Non-pigmented ciliary epithelial cell (primary cell): ENCODE results near the gene PDE9A.

Experiments used
- DNase-seq: peaks from one replicate; pipeline ENCODE4 v3.0.0-alpha.2; 2010; ENCODE audit warnings: low read depth

PDE9A gene

DNA sequence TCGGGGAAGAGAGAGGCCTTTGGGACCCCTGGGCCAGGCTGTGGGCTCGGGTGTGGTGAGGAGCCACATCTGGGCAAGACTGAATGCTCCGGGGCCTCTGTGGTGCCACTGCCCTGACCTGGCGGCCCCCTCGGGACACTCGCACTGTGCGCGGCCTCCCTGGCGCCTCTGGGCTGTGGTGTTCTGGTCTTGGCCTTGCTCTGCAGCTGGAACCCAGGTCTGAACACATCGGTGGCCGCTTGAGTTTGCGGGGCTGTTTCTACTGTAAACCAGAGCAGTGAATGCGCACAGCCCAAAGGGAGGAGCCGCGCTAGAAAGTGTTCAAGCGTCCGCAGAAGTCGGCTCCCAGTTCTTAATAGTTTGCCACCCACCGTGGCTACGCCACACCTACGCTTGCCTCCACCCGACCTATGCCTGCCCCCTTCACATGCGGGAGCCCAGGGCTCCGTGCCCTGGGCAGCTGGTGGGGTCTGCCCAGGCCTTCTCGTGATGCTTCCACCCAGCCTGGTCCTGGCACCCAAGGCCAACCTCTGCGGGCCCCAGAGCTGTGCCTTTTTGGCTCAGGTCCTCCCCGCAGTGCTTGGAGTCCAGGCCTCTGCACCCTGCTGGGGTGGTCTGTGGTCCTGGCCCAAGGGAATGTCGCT is 4.4 kb downstream of the PDE9A start:
- DNase-seq: no peak

DNA sequence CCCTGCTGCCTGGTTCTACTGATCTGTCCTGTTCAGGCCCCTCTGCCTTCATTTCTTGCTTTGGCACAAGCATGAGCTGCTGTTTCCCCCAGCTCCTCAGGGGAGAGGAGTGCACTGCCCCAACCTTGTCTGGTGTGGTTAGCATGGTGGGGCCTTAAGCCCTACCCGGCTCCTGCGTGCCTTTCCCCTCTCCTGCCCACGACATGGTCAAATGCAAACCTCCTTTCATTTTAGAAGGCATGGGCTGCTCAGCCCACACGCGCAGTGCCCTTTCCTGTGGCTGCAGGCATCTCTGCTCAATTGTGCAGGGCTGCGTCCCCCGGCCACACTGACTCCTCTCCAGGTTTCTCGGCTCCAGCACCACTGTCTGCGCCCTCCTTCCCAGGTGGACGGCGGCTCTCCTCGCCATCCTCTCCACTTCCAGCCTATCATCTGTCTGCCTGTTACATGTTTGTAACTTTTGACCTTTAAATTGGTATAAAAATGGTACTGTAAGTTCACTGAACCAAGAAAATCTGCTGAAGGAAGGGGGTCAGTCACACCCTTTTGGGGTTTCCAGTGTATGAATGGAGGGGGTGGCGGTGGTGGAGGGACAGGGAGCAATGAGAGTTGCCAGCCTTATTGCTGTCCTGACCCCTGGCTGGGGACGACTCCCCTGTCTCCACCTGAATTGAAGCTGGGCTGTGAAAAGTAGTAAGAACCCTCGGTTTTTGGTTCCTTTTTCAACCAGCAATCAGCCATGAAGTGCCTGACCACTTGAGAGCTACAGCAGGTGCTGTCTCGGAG is 5.1 kb downstream of the PDE9A start:
- no peak for DNase-seq

DNA sequence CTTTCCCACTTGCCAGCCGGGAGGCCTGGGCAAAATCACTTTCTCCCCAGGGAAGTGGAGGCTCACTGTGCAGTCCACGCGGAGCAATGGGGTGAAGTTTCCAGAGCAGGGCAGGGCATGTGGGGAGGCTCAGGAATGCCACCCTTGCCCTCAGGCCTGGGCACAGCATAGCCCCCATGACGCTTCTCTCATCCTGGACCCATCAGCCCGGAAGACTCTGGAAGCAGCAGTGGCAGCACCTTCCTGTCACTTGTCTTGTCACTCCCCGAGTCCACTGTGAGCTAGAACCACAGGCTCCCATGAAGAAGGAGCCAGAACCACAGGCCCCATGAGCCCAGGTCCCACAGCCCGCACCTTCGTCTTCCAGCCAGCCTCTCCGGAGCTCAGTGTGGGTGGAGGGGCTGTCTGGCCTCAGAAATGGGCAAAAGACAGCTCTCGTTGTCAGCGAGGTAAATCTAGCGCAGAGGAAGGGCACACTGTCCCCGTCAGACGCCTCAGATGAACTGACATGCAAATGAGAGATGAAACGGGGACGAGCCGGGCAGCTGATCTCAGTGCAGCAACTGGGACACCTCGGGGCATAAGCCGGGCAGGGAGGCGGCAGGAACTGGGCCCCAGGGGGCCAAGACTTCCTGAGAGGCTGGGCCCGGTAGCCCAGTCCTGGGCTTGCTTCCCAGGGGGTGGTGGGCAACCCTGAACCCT is 6.1 kb downstream of the PDE9A start:
- no peak for DNase-seq

DNA sequence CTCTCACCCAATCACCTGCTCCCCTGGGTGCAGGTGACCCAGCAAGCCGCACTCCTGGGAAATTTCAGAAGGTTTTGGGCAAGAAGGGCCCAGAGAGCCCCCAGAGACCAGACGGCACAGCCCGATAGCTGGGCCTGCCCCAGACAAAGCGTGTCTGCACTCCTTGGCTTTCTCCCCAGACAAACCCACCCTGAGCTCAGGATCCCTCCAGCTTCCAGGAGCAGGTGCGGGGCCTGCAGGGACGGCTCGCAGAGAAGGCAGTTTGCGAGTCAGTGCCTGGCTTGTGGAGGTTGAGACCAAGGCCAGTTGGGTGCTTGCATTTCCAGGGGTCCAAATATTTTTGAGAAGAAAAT is 6.7 kb downstream of the PDE9A start:
- no peak for DNase-seq

DNA sequence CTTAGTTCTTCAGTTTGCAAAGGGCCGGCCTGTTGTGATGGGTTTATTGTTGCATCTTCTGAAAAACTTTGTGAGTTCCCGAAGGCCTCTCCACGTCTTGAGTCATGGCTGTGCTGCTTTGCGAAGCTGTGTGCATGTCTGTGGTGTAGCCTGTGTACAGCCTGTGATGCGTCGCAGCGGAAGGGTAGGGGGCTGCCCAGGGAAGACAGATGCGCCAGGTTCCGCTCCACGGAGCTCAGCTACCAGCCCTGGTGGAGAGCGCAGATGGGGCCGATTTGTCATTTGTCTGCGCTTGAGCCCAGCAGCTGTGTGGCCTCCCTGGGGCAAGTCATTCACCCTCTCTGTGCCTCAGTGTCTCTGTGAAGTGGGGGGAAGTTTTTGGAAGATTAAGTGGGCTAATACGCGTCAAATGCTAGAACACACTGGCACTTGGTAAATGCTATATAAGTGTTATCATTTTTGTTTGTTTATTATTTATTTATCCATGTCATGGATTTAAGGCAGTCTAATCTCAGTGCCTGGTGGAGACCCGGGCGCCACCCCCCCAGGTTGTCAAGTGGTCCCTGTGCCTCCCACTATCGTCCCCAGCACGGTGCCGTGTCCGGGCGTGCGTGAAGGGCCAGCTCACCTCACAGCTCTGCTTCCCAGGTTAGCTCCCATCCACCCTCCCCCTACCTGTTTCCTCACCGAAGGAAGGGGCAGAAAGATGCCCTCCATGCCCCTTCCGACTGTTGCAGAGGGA is 8.4 kb downstream of the PDE9A start:
- no peak for DNase-seq

DNA sequence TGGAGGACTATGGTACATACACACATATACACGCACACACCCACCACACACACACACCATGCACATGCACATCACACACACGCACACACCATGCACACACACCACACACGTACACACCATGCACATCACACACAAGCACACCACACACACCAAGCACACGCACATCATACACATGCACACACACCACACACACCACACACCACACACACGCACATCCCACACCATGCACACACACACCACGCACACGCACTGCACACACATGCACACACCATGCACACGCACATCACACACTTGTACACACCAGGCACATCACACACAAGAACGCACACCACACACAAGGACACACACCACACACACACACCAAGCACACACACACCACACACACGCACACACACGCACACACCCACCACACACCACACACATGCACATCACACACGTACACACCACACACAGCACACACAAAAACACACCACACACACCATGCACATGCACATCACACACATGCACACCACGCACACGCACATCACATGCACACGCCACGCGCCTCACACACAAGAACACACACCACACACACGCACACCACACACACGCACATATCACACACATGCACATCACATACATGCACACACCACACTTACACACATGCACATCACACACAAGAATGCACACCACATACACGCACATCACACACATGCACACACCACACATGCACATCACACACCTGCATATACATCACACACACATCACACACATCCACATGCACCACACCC is 9.2 kb downstream of the PDE9A start:
- no peak for DNase-seq

DNA sequence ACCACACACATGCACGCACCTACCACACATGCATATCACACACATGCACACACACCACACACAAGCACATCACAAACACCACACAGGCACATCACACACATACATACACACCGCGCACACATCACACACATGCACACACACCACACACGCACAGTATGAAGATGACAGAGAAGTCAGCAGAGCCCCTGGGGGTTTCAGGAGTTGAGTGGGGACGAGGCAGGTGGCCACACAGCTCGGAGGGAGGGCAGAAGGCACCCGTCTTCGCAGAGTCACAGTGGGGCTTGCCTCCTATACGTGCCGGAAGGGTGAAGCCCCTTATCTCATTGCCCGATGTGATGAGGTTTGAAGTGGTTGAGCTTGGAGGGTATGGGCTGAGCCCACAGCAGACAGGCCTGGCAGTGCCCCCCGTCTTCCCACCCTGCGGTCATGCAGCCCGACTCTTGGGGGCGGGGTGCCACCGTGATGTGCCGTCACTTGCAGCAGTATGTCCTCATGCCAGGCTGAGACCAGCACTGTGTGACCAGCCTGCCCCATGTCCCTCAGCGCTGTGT is 9.9 kb downstream of the PDE9A start:
- DNase-seq: no peak

DNA sequence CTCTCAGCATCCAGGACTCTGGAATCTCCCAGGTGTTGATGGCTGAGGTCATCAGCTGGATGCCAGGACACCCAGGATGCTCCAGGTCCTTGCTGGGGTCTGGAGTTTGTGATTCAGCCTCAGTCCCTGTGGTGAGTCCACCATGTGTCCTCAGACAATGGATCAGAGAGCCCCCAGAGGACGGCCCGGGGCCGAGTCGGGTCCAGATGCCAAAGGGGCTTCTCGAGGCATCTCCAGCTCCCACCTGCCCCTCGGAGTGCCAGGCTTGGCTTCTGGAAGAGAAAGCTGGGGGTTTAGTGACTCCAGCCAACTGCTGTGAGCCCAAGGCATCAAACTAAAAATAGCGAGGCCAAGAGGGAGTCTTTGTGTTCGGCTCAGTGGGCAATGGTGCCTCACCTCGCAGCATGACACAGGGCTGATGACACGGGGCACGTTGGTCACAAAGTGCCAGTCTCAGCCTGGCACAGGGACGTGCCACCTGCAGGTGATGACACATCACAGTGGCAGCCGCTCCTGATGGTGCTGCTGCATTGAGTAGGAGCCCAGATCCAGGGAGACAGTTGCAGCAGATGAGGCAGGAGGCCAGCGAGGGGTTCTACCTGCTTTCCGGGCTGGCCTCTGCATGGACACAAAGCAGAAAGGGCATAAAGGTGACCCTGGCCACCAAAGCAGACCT is 10.6 kb downstream of the PDE9A start:
- no peak for DNase-seq

DNA sequence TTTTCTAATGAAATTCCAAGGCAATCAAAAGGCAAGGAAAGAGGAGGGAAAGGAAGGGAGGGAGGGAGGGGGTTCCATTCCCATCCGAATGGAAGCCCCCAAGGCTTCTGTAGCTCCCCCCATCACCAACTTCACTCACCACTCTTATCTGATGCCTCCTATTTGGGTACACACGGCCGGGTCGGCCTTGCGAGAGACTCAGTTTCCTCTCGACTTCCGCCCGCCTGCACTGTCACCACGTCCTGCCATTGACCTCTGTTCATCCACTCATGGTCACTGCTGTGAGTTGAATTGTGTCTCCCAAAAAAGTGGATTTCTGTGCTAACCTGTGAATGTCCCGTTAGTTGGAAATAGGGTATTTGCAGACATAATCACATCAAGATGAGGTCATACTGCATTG is 11.2 kb downstream of the PDE9A start:
- DNase-seq: no peak

DNA sequence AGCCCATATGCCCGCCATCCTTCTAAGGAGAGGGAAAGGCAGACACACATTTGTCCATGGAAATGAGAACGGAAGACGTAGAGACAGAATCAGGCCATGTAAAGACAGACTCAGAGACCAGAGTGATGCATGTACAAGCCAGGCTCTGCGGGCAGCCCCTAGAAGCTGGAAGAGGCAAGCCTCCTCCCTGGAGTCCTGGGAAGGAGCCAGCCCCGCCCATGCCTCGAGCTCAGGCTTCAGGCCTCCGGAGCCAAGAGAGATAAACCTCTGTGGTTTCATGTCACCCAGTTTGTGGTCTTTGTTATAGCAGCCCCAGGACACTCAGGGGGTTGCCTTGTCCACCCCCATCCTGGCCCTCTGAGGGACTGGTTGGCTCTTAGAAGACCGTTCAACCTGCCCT is 11.6 kb downstream of the PDE9A start:
- DNase-seq: no peak

DNA sequence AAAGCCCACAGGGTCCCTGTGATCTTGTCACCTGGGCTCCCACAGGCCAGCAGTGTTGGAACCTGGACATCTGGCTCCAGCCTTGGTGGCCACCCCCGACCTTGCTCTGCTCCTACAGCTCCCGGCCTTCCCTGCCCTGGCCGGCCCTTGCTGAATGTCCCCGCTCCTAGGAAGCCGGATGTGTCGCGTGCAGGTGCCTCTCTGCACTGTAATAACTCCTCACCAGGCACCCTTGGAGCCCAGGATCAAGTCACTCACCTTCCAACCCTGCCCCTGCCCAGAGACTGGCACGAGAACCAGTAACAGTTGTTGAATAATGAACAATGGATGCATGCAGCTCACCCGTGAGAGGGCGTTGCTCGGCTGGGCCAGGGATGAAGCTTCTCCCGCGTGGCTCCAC is 12.1 kb downstream of the PDE9A start:
- DNase-seq: no peak

DNA sequence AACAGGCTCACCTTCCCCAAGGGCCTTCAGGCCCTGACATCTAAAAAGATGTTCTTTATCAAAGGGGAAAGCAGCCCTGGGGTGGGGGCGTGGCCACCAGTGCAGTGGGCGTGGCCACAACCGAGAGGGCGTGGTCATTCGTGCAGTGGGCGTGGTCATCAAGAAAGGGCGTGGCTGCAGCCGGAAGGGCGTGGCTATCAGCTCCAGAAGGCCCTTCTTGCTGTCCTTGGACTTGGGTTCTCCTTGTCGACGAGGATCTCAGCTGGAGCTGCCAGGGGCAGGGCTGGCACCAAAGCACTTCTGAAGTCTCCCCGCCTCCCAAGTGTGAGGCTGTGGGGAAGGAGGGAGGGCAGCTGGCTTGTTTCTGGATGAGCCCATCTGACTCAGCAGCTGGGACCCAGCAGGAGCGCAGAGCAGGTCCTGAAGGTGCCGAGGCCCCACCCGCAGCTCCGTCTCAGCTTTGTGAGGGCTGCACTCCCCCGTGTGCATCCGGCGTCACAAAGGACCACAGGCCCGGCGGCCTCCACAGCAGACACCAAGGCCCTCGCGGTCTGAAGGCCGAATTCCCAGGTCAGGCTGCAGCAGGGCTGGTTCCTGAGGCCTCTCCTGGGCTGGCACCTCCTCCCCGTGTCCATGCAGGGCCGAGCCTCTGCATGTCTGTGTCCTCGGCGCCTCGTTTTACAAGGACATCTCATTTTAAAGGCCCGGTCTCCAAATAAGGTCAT is 12.8 kb downstream of the PDE9A start:
- no peak for DNase-seq

DNA sequence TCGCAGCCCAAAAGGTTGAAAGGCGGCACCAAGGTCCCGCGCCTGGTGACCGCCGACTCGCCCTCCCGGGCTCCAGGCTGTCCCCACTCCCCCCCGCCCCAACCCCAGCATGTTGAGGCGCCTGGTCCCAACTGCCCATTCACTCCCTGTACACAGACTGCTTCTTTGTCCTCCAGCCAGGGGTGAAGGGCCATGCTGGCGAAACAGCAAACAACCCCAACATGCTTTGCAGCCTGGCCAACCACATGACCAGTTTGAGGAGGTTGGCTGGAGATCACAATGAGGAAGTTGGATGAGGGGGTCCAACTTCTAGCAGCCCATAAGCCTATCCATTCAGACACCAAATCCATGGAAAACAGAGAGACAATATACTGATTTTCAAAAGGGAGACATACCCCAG is 13.5 kb downstream of the PDE9A start:
- no peak for DNase-seq

DNA sequence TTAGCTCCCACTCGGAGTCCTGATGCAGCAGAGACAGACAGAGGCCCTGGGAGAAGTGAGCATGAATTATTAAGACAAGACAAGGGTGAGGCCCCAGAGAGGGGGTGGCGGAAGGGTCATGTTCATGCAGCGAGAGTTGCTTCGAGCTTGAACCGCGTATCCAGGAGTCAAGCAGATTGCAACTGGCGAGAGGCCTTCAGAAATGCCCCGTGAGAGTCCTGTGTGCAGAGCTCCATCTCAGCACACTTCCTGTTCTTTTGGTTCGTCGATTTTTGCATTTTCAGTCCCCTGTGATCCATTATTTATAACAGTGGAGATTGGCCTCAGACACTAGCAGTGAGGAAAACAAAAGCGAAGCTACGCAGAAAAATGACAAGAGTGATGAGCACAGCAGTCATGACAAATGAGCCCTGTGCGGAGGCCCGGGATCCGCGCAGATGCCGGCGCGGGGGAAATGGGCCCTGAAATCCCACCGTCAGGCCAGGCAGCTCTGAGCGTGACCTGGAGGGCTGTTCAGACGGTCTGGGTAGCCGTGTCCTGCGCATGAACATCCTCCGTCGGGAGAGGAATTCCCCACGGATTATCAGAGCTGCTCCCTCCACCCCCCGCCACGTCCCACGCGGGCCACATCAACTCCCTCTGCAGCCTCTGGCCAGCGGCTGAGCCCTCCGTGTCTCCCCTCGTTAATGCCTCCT is 15.0 kb downstream of the PDE9A start:
- DNase-seq: no peak

DNA sequence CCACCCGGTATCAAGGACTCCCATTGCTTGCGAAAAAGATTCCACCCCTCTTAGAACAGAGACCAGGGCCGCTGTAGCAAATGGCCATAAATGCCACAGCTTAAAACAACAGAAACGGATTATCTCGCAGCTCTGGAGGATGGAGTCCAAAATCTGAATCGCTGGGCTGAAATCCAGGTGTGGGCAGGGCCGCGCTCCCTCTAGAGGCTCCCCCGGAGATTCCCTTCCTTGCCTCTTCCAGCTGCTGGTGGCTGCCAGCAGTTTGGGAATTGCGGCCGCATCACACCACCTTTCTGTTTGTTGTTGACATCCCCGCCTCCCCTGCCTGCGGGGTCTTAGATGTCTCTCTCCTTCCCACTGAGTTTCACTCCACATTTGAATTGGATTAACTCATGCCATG is 15.6 kb downstream of the PDE9A start:
- no peak for DNase-seq

DNA sequence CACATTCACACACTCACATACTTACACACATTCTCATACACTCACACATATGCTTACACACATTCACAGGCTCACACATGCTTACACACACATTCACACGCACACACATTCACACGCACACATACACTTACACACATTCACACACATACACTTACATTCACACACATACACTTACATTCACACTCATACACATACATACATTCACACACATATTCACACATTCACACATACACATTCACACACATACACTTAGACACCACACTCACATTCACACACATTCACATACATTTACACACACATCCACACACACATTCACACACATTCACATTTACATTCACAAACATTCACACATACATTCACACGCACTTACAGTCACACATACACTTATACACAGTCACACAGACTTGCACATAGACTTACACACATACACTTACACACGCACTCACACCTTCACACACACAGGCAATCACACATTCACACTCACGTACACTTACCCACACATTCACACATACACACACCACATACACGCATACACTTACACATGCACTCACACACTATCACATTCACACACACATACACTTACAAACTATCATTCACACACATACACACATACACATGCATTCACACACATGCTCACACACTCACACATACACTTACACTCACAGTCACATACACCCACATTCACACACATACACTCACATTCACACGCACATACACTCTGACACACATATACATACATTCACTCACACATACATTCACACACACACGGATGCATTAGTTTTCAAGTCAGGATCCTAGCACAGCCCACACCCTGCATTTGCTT is 16.8 kb downstream of the PDE9A start:
- DNase-seq: no peak

DNA sequence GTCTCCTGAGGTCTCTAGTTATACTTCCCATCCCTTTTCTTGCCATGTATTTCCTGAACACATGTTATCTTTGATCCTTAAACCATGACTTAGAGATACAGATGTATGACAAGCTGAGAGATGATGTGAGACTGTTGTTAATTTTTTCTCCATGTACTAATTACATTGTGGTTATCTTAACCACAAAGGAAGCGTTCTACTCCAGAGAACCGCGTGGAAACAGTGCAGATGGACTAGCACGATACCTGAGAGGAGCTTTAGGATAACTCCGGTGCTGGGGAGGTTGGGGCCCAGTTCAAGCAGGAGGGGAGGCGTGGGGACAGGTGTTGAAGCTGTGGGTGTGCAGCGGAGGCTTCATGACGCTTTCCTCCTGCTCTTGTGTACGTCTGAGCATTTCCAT is 17.5 kb downstream of the PDE9A start:
- no peak for DNase-seq

DNA sequence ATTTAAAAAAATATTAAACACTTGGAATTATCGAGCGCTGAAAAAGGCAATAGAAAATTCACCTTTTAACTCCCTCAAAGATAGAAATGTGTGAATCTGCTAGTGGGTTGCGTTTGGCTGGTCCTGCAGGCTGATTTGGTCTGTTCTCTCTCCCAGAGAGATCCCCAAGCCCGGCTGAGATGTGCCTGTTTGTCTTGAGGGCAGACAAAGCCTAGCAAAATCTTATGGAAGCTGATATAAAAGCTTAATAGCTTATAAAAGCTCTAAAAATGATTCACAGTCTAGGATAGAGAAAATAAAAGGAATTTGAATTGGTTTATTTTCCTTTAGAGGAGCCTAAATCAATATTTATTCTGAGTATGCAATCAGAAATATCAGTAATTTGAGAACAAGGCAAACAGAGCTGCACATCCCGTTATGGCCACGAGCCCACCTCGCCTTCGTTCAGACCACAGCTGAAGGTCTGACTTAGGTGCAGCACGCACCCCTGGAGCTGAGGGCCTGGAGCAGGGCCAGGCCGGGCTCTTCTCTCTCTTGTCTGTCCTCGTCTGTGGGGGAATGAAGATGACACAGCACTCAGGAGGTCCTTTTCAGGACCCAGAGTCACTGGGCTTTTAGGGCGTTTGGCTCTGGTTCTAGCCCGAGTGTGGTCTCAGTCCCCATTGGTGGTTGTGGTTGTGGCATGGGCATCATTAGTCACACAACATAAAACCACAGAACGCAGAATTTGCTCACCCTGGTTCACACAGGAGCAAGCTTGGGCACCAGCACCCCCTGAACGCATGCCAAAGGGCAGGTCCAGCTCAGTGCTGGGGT is 18.6 kb downstream of the PDE9A start:
- no peak for DNase-seq
